GM23248 (cell line): ENCODE measurements around the gene SCAPER. TPM values are rescaled to one million over a fixed set of nuclear protein-coding genes. Genes with fewer than 3 reads are reported as not detected.
"Not testable (repeated sequence)": the region's sequence is repeated elsewhere in the genome, so short reads cannot be mapped to it uniquely, and the experiment has no call there.

Experiments
- DNase-seq: peaks from one replicate; pipeline ENCODE4 v3.0.0-alpha.2; 2015
- H2AFZ ChIP-seq: fragments of 200-600 bp; sonication (generic); 2 replicates; pipeline ENCODE4 v1.6.1; 2016; ENCODE audit warnings: antibody characterized with exemption
- H3F3A ChIP-seq: fragments of 200-600 bp; sonication (generic); 2 replicates; pipeline ENCODE4 v1.6.1; 2016; ENCODE audit warnings: mild to moderate bottlenecking, antibody characterized with exemption, mixed run types; ENCODE audit not compliant: insufficient read depth
- H3K27ac ChIP-seq: fragments of 200-600 bp; sonication (generic); 2 replicates; pipeline ENCODE4 v1.5.1; 2016; ENCODE audit warnings: mild to moderate bottlenecking
- H3K27me3 ChIP-seq: fragments of 200-600 bp; sonication (generic); replicated peaks from 2 replicates; pipeline ENCODE4 v1.6.1; 2016; ENCODE audit warnings: mild to moderate bottlenecking; ENCODE audit not compliant: insufficient read depth
- H3K36me3 ChIP-seq: fragments of 200-600 bp; sonication (generic); 2 replicates; pipeline ENCODE4 v1.6.1; 2016; ENCODE audit warnings: low read depth, mild to moderate bottlenecking
- H3K4me1 ChIP-seq: fragments of 200-600 bp; sonication (generic); 2 replicates; pipeline ENCODE4 v1.6.1; 2016; ENCODE audit warnings: mild to moderate bottlenecking; ENCODE audit not compliant: insufficient read depth
- H3K4me2 ChIP-seq: fragments of 200-600 bp; sonication (generic); one replicate; pipeline ENCODE4 v1.6.1; 2016; ENCODE audit warnings: mild to moderate bottlenecking; ENCODE audit not compliant: unreplicated experiment
- H3K4me3 ChIP-seq: fragments of 200-600 bp; sonication (generic); 2 replicates; pipeline ENCODE4 v1.5.1; 2016; ENCODE audit warnings: mild to moderate bottlenecking
- H3K79me2 ChIP-seq: fragments of 200-600 bp; sonication (generic); 2 replicates; pipeline ENCODE4 v1.6.1; 2016; ENCODE audit warnings: mild to moderate bottlenecking; ENCODE audit not compliant: insufficient read depth
- H3K9ac ChIP-seq: fragments of 200-600 bp; sonication (generic); 2 replicates; pipeline ENCODE4 v1.6.1; 2016; ENCODE audit warnings: mild to moderate bottlenecking
- H3K9me2 ChIP-seq: fragments of 200-600 bp; sonication (generic); 2 replicates; pipeline ENCODE4 v1.6.1; 2016; ENCODE audit warnings: mixed run types, mild to moderate bottlenecking, moderate library complexity; ENCODE audit not compliant: insufficient read depth
- H3K9me3 ChIP-seq: fragments of 200-600 bp; sonication (generic); one replicate; pipeline ENCODE4 v1.6.1; 2017; ENCODE audit warnings: low read depth
- H4K20me1 ChIP-seq: fragments of 200-600 bp; sonication (generic); 2 replicates; pipeline ENCODE4 v1.6.0; 2016; ENCODE audit not compliant: insufficient read depth
- EZH2 ChIP-seq: fragments of 200-600 bp; sonication (generic); IDR thresholded peaks from 2 replicates; pipeline ENCODE4 v1.6.1; 2018; ENCODE audit warnings: antibody characterized with exemption, mild to moderate bottlenecking; ENCODE audit not compliant: insufficient read depth, poor library complexity, severe bottlenecking
- EZH2phosphoT487 ChIP-seq: fragments of 200-600 bp; sonication (generic); IDR thresholded peaks from 2 replicates; pipeline ENCODE4 v1.6.1; 2018; ENCODE audit warnings: antibody characterized with exemption, moderate library complexity, mild to moderate bottlenecking, low read depth; ENCODE audit not compliant: insufficient read depth
- WGBS, 2 experiments: methylation state at CpG; one replicate each; pipeline ENCODE4 v1.1.6; 2015 to 2017; ENCODE audit warnings: low lambda C conversion rate in 2 of 2, low coverage in 1 of 2; ENCODE audit errors: missing lambda C conversion rate in 2 of 2; 5-methylcytosine and 5-hydroxymethylcytosine counted together
- in situ Hi-C: fragments of 300-500 bp; cut with MboI; formaldehyde crosslinking; loops from 2 replicates; pipeline ENCODE4 v1.15.0; 2020
- polyA plus RNA-seq: library from polyadenylated mRNA; unstranded; fragments of >200 nt; fragmentation: Nextera tagmentation; extraction: Ambion mirVana; gene quantifications from 2 replicates; pipeline ENCODE4 v1.2.1, GENCODE V29; 2016
- total RNA-seq: library from RNA; depleted of rRNA; stranded (reverse); fragments of >200 nt; shearing (Covaris generic); gene quantifications from 2 replicates; pipeline ENCODE4 v1.2.3, GENCODE V29; 2014

The SCAPER gene
- total and polyA plus RNA-seq, 2 experiments from 2014 or later = 5.9 to 7.8 TPM

DNA sequence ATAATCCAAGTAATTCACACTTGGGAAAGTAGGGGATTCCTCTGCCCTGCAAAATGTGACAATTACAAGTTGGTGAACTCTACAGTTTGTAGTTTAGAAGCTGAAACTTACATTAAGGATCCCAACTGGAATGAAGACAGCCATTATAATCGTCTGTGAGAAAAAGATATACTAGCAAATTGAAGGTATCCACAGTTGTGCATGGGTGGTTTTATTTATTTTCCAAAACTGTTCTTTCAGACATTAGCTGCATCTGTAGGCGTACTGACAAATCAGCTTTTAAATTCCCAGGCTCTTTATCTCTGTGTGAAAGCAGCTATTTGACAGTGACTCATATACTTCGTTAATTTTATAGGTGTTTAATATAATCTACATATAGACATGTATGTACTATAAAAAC, 581.1 kb downstream of the SCAPER start:
- no peaks in the 10 kb centered on the region for H3K9me3 ChIP-seq
- H2AFZ ChIP-seq = no peak overlapping the region
- DNase-seq = no peak
- in situ Hi-C loops = no loop called here
- H3K9me2 ChIP-seq = no peaks in the 10 kb centered on the region
- H3K27ac ChIP-seq = no peak overlapping the region
- no peak overlapping the region for H3K4me3 ChIP-seq
- no peaks in the 10 kb centered on the region for H4K20me1 ChIP-seq
- H3F3A ChIP-seq = no peaks in the 10 kb centered on the region
- H3K4me2 ChIP-seq = no peak overlapping the region
- H3K36me3 ChIP-seq = no peaks in the 10 kb centered on the region
- H3K4me1 ChIP-seq = no peaks in the 10 kb centered on the region
- no peak for TF ChIP-seq EZH2
- TF ChIP-seq EZH2phosphoT487 = no peak
- no peak overlapping the region for H3K9ac ChIP-seq
- H3K79me2 ChIP-seq = no peaks in the 10 kb centered on the region
- 51 to 54% methylated on average over 3 of the region's 3 CpGs for WGBS, 2 experiments
- H3K27me3 ChIP-seq = 0 out of 2 replicates have a peak, but pooled peaks cover 9% of the 10 kb centered on the region

DNA sequence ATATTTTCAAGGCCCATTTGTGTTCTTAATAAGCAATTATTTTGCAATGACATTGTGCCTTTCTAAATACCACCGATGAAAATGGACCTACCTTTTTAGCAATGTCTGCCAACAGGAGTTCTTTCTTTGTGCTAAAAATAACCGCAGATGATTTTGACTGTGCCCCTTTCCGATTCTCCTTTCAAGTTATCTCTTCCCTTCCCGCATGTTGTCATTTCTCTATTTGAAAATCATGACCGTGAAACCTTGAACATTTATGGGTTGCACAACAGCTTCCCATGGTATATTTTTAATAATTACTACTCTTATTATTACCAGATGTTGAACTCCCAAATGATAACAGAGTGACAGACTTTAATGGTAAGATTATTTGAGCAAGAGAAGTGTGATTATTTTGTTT, 583.5 kb downstream of the SCAPER start:
- no peak for TF ChIP-seq EZH2phosphoT487
- TF ChIP-seq EZH2 = no peak
- WGBS, 2 experiments = 65 to 76% methylated on average over 5 of the region's 5 CpGs
- no peak overlapping the region for H3K4me2 ChIP-seq
- H3K27me3 ChIP-seq = 0 out of 2 replicates have a peak, but pooled peaks cover 9% of the 10 kb centered on the region
- H3K36me3 ChIP-seq = no peaks in the 10 kb centered on the region
- H3K27ac ChIP-seq = no peak overlapping the region
- H2AFZ ChIP-seq = no peak overlapping the region
- H3K9me3 ChIP-seq = no peaks in the 10 kb centered on the region
- in situ Hi-C loops = no loop called here
- DNase-seq = no peak
- no peaks in the 10 kb centered on the region for H3K79me2 ChIP-seq
- H3F3A ChIP-seq = no peaks in the 10 kb centered on the region
- H3K9ac ChIP-seq = no peak overlapping the region
- no peak overlapping the region for H3K4me3 ChIP-seq
- no peaks in the 10 kb centered on the region for H3K9me2 ChIP-seq
- no peaks in the 10 kb centered on the region for H3K4me1 ChIP-seq
- H4K20me1 ChIP-seq = no peaks in the 10 kb centered on the region

DNA sequence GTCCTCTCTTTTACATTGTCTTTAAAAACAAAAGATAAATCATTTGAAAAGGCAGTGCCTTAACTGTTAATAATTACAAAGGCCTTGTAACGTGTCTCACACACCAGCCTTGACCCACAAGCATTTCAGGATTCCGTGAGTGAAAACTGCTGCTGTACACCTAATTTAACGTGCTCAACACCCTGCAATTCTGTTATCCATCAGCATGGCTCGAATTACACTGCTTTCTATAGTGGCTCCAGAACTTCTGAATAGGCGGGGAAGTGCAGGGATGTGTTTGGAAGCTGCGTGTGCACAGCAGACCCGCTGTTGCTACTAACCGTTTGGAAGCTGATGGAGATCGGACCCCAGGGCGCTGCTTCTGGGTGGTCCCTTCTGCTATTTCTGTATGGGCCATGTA, 584.0 kb downstream of the SCAPER start:
- Histone ChIP-seq H3K4me2 (no peak overlapping the region), H3K9me3 (no peaks in the 10 kb centered on the region), H3K36me3 (no peaks in the 10 kb centered on the region), H3K9ac (no peak overlapping the region), H3K27ac (no peak overlapping the region), H3K27me3 (0 out of 2 replicates have a peak, but pooled peaks cover 9% of the 10 kb centered on the region), H3K4me3 (no peak overlapping the region), H4K20me1 (no peaks in the 10 kb centered on the region), H2AFZ (no peak overlapping the region), H3K4me1 (no peaks in the 10 kb centered on the region), H3F3A (no peaks in the 10 kb centered on the region), H3K79me2 (no peaks in the 10 kb centered on the region), H3K9me2 (no peaks in the 10 kb centered on the region)
- WGBS, 2 experiments = 57 to 59% methylated on average over 10 of the region's 10 CpGs
- no peak for DNase-seq
- TF ChIP-seq EZH2phosphoT487 (no peak), EZH2 (no peak)
- in situ Hi-C loops = no loop called here

DNA sequence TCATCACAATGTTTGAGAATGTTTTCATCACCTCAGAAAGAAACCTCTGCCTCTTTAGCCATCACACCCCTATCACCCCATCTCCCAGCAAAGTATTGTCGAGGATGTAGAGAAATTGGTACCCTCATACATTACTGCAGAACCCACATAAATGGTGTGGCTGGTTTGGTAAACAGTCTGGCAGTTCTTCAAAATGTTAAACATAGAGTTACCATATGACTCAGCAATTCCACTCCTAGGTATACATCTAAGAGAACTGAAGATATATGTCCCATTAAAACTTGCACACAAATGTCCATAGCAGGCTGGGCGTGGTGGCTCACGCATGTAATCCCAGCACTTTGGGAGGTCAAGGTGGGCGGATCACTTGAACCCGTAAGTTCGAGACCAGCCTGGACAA, 585.1 kb downstream of the SCAPER start:
- Histone ChIP-seq H3K9me3 (no peaks in the 10 kb centered on the region), H3K27me3 (0 out of 2 replicates have a peak, but pooled peaks cover 7% of the 10 kb centered on the region), H3F3A (no peaks in the 10 kb centered on the region), H3K9me2 (no peaks in the 10 kb centered on the region), H3K27ac (no peak overlapping the region), H3K4me1 (no peaks in the 10 kb centered on the region), H3K36me3 (no peaks in the 10 kb centered on the region), H2AFZ (no peak overlapping the region), H3K9ac (no peak overlapping the region), H3K4me2 (no peak overlapping the region), H4K20me1 (no peaks in the 10 kb centered on the region), H3K4me3 (no peak overlapping the region), H3K79me2 (no peaks in the 10 kb centered on the region)
- TF ChIP-seq EZH2phosphoT487 = no peak
- no peak for TF ChIP-seq EZH2
- 57 to 63% methylated on average over 6 of the region's 6 CpGs for WGBS, 2 experiments
- in situ Hi-C loops = no loop called here
- DNase-seq = no peak

DNA sequence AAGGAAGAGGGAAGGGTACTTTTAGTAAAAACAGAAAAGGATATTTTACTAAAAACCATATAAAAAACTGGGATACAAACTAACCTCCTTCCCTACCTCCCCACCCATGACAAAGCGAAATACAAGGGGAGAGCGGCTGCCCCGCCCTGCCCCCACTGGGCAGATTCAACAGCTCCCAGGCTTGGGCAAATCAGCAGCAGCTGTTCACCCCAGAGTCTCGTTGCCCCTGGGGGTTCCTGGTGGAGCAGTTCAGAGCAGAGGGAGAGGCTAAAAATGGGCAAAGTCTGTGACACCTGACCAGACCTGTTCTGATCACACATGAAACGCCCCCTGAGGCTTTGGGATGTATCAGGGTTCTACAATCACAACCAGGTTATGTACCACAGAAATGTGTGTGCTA, 591.4 kb downstream of the SCAPER start:
- Histone ChIP-seq H3K27ac (no peak overlapping the region), H3K4me3 (no peak overlapping the region), H3K9me2 (no peaks in the 10 kb centered on the region), H3K9ac (no peak overlapping the region), H3K4me1 (peaks cover 6% of the 10 kb centered on the region; the same call in 1 of the 2 replicates), H3K9me3 (no peaks in the 10 kb centered on the region), H4K20me1 (0 out of 2 replicates have a peak, but pooled peaks cover under 1% of the 10 kb centered on the region), H3K36me3 (no peaks in the 10 kb centered on the region), H2AFZ (peak overlapping the region; percentile 44; the same call in 1 of the 2 replicates), H3K79me2 (peaks cover 24% of the 10 kb centered on the region), H3K27me3 (no peaks in the 10 kb centered on the region), H3F3A (peaks cover 9% of the 10 kb centered on the region; the same call in 1 of the 2 replicates), H3K4me2 (no peak overlapping the region)
- in situ Hi-C loops = no loop called here
- WGBS, 2 experiments = 61 to 73% methylated on average over 5 of the region's 5 CpGs
- TF ChIP-seq EZH2phosphoT487 = no peak
- TF ChIP-seq EZH2 = no peak
- DNase-seq = no peak

DNA sequence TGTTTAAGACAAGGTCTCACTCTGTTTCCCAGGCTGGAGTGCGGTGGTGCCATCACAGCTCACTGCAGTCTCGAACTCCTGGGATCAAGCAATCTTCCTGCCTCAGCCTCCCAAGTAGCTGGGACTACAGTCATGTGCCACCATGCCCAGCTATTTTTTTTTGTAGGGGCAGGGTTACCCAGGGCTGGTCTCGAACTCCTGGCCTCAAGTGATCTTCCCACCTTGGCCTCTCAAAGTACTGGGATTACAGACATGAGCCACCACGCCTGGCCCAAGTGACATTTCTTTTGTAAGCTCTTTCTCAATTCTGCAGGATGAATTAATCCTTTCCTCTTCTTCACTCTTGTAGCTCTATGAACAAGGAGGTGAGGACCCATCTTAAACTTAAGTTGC, 592.0 kb downstream of the SCAPER start:
- H3K9me3 ChIP-seq, in situ Hi-C loops, H3F3A ChIP-seq, H3K4me3 ChIP-seq, H3K27ac ChIP-seq, H3K9ac ChIP-seq, H3K4me1 ChIP-seq, H4K20me1 ChIP-seq, DNase-seq, H3K36me3 ChIP-seq, H3K4me2 ChIP-seq, H3K27me3 ChIP-seq, H3K9me2 ChIP-seq: not testable (repeated sequence)
- WGBS, 2 experiments = 85 to 91% methylated on average over 4 of the region's 4 CpGs
- H2AFZ ChIP-seq = peak overlapping the region; percentile 44; the same call in 1 of the 2 replicates
- peaks cover 29% of the 10 kb centered on the region for H3K79me2 ChIP-seq
